ENCODE results near the gene CLNS1A. TPM values are rescaled to one million over a fixed set of nuclear protein-coding genes. Genes with fewer than 3 reads are reported as not detected.

The CLNS1A gene
- total RNA-seq, 1 experiment from 2014 or later: 135 TPM

DNA sequence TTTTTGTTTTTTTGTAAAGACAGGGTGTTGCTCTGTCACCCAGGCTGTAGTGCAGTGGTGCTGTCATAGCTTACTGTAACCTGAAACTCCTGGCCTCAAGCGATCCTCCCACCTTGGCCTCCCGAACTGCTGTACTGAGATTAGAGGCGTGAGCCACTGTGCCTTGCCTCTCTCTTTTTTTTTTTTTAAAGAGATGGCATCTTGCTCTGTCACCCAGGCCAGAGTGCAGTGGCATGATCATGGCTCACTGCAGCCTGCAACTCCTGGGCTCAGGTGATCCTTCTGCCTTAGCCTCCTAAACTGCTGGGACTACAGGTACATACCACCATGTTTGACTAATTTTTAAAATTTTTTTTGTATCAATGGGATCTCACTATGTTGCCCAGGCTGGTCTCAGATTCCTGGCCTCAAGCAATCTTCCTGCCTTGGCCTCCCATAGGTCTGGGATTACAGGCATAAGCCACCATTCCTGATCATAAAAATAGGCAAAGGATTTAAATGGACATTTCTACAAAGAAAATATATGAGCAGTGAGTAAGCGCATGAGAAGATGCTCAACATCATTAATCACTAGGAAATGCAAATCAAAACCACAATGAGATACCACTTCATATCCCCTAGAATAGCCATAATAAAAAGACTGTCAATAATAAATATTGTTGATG, 17.3 kb upstream of the CLNS1A start:
- ChIA-PET CTCF (no interaction called here), POLR2A (no interaction called here)
- intact Hi-C loops (cut with micrococcal nuclease): no loop called here
- Mint-ChIP-seq H3K27ac (ENCODE audit: low read depth, unreplicated experiment) (no peak overlapping the region), H3K4me3 (ENCODE audit: unreplicated experiment) (no peak overlapping the region), H3K36me3 (ENCODE audit: insufficient read depth, unreplicated experiment) (no peaks in the 10 kb centered on the region), H3K9me3 (ENCODE audit: unreplicated experiment) (no peaks in the 10 kb centered on the region), H3K4me1 (ENCODE audit: insufficient read depth, unreplicated experiment) (no peaks in the 10 kb centered on the region), H3K27me3 (ENCODE audit: insufficient read depth, unreplicated experiment) (no peaks in the 10 kb centered on the region)
- no TSS peak for BruUV-seq (replicated peaks)
- peak; percentile 35 for DNase-seq (ENCODE audit: unreplicated experiment)
- TF ChIP-seq, protein P1, sequence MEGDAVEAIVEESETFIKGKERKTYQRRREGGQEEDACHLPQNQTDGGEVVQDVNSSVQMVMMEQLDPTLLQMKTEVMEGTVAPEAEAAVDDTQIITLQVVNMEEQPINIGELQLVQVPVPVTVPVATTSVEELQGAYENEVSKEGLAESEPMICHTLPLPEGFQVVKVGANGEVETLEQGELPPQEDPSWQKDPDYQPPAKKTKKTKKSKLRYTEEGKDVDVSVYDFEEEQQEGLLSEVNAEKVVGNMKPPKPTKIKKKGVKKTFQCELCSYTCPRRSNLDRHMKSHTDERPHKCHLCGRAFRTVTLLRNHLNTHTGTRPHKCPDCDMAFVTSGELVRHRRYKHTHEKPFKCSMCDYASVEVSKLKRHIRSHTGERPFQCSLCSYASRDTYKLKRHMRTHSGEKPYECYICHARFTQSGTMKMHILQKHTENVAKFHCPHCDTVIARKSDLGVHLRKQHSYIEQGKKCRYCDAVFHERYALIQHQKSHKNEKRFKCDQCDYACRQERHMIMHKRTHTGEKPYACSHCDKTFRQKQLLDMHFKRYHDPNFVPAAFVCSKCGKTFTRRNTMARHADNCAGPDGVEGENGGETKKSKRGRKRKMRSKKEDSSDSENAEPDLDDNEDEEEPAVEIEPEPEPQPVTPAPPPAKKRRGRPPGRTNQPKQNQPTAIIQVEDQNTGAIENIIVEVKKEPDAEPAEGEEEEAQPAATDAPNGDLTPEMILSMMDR (IDR thresholded peaks at IDR 0.05; ENCODE audit: unreplicated experiment): no peak

GRCh38 chr11:77650123-77650522, 12.5 kb upstream of the CLNS1A start:
- TF ChIP-seq, protein P1 (IDR thresholded peaks at IDR 0.05; ENCODE audit: unreplicated experiment): no peak
- H3K27me3 Mint-ChIP-seq (ENCODE audit: insufficient read depth, unreplicated experiment): no peaks in the 10 kb centered on the region
- BruUV-seq (replicated peaks): no TSS peak
- no peaks in the 10 kb centered on the region for H3K4me1 Mint-ChIP-seq (ENCODE audit: insufficient read depth, unreplicated experiment)
- no peak overlapping the region for H3K4me3 Mint-ChIP-seq (ENCODE audit: unreplicated experiment)
- intact Hi-C loops (cut with micrococcal nuclease): no loop called here
- no peak for DNase-seq (ENCODE audit: unreplicated experiment)
- ChIA-PET POLR2A (interaction anchor here (1.2 kb wide), 1 partner anchor 12 kb away, joined by 4 read pairs; the partner anchor contains the start of gene CLNS1A), CTCF (interaction anchor here (1.2 kb wide), 1 partner anchor 10 kb away, joined by 5 read pairs; no protein-coding TSS in a partner anchor)
- H3K27ac Mint-ChIP-seq (ENCODE audit: low read depth, unreplicated experiment): no peak overlapping the region
- H3K9me3 Mint-ChIP-seq (ENCODE audit: unreplicated experiment): no peaks in the 10 kb centered on the region
- H3K36me3 Mint-ChIP-seq (ENCODE audit: insufficient read depth, unreplicated experiment): no peaks in the 10 kb centered on the region

GRCh38 chr11:77647654-77648305, 10.2 kb upstream of the CLNS1A start:
- Mint-ChIP-seq H3K27me3 (ENCODE audit: insufficient read depth, unreplicated experiment) (no peaks in the 10 kb centered on the region), H3K4me1 (ENCODE audit: insufficient read depth, unreplicated experiment) (no peaks in the 10 kb centered on the region), H3K9me3 (ENCODE audit: unreplicated experiment) (no peaks in the 10 kb centered on the region), H3K27ac (ENCODE audit: low read depth, unreplicated experiment) (no peak overlapping the region), H3K36me3 (ENCODE audit: insufficient read depth, unreplicated experiment) (no peaks in the 10 kb centered on the region), H3K4me3 (ENCODE audit: unreplicated experiment) (no peak overlapping the region)
- CTCF ChIA-PET: interaction anchor here (0.6 kb wide), 1 partner anchor 118 kb away, joined by 3 read pairs; no protein-coding TSS in a partner anchor
- POLR2A ChIA-PET: interaction anchor here (0.6 to 1.1 kb wide), 3 partner anchors 10 to 404 kb away, joined by 3 read pairs; partner anchors contain the start of gene CLNS1A
- TF ChIP-seq, protein P1 (IDR thresholded peaks at IDR 0.05; ENCODE audit: unreplicated experiment): no peak
- DNase-seq (ENCODE audit: unreplicated experiment): no peak
- intact Hi-C loops (cut with micrococcal nuclease): no loop called here
- no TSS peak for BruUV-seq (replicated peaks)

DNA sequence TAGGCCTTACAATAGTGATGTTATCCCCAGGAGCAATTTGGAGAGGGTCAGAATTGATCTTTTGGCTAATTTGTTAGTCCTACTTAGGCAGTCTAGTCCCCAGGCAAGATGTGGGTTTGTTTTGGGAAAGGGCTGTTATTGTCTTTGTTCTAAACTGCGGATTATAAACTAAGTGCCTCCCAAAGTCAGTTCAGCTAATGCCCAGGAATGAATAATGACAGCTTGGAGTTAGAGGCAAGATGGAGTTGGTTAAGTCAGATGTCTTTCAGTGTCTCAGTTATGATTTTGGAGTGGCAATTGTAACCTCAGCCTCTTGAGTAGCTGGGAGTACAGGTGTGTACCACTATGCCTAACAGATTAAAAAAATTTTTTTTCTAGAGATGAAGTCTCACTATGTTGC, 7.3 kb upstream of the CLNS1A start:
- ChIA-PET POLR2A (no interaction called here), CTCF (interaction anchor here (0.6 kb wide), 1 partner anchor 16 kb away, joined by 3 read pairs; no protein-coding TSS in a partner anchor)
- TF ChIP-seq, protein P1 (IDR thresholded peaks at IDR 0.05; ENCODE audit: unreplicated experiment): no peak
- Mint-ChIP-seq H3K4me1 (ENCODE audit: insufficient read depth, unreplicated experiment) (no peaks in the 10 kb centered on the region), H3K27ac (ENCODE audit: low read depth, unreplicated experiment) (no peak overlapping the region), H3K27me3 (ENCODE audit: insufficient read depth, unreplicated experiment) (no peaks in the 10 kb centered on the region), H3K9me3 (ENCODE audit: unreplicated experiment) (no peaks in the 10 kb centered on the region), H3K4me3 (ENCODE audit: unreplicated experiment) (no peak overlapping the region), H3K36me3 (ENCODE audit: insufficient read depth, unreplicated experiment) (no peaks in the 10 kb centered on the region)
- intact Hi-C loops (cut with micrococcal nuclease): no loop called here
- no TSS peak for BruUV-seq (replicated peaks)
- DNase-seq (ENCODE audit: unreplicated experiment): no peak

All from MCF 10A (cell line).